Mesothelial cell of epicardium (in vitro differentiated cells): ENCODE data around the gene DPP6. TPM values are rescaled to one million over a fixed set of nuclear protein-coding genes. Genes with fewer than 3 reads are reported as not detected.

Experiments
- DNase-seq, 2 experiments: peaks; one replicate each; pipeline ENCODE4 v3.0.0; 2021; ENCODE audit warnings: low spot score in 2 of 2; ENCODE audit not compliant: unreplicated experiment in 2 of 2
- H3K27ac Mint-ChIP-seq: 2 replicates; pipeline ENCODE4 v1.8.0; 2021; ENCODE audit warnings: mixed read lengths
- H3K27me3 Mint-ChIP-seq: 2 replicates; pipeline ENCODE4 v1.8.0; 2021; ENCODE audit warnings: low read depth, mixed read lengths
- H3K36me3 Mint-ChIP-seq: 2 replicates; pipeline ENCODE4 v1.8.0; 2021; ENCODE audit warnings: mixed read lengths
- H3K4me1 Mint-ChIP-seq: 2 replicates; pipeline ENCODE4 v1.8.0; 2021; ENCODE audit warnings: mixed read lengths
- H3K4me3 Mint-ChIP-seq: 2 replicates; pipeline ENCODE4 v1.8.0; 2021; ENCODE audit warnings: mild to moderate bottlenecking, moderate library complexity, mixed read lengths
- H3K9me3 Mint-ChIP-seq: 2 replicates; pipeline ENCODE4 v1.8.0; 2021; ENCODE audit warnings: mixed read lengths
- total RNA-seq: library from RNA; stranded (reverse); gene quantifications from 3 replicates; pipeline ENCODE4 v1.2.1, GENCODE V29; 2021
- TF ChIP-seq, protein P1 (sequence below): fragments of 200-600 bp; sonication (generic); IDR thresholded peaks from one replicate; pipeline ENCODE4 v1.5.0; 2021; ENCODE audit warnings: antibody characterized with exemption; ENCODE audit not compliant: unreplicated experiment

Gene DPP6
- total RNA-seq, 1 donor from 2014 or later, result 0.09 TPM

- H3K4me1 Mint-ChIP-seq, result no peaks in the 10 kb centered on the region
- H3K9me3 Mint-ChIP-seq, result peaks cover 10% of the 10 kb centered on the region
- H3K27me3 Mint-ChIP-seq, result no peaks in the 10 kb centered on the region
- TF ChIP-seq, protein P1, sequence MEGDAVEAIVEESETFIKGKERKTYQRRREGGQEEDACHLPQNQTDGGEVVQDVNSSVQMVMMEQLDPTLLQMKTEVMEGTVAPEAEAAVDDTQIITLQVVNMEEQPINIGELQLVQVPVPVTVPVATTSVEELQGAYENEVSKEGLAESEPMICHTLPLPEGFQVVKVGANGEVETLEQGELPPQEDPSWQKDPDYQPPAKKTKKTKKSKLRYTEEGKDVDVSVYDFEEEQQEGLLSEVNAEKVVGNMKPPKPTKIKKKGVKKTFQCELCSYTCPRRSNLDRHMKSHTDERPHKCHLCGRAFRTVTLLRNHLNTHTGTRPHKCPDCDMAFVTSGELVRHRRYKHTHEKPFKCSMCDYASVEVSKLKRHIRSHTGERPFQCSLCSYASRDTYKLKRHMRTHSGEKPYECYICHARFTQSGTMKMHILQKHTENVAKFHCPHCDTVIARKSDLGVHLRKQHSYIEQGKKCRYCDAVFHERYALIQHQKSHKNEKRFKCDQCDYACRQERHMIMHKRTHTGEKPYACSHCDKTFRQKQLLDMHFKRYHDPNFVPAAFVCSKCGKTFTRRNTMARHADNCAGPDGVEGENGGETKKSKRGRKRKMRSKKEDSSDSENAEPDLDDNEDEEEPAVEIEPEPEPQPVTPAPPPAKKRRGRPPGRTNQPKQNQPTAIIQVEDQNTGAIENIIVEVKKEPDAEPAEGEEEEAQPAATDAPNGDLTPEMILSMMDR, result no peak
- no peak overlapping the region for H3K4me3 Mint-ChIP-seq
- H3K36me3 Mint-ChIP-seq, result no peaks in the 10 kb centered on the region
- H3K27ac Mint-ChIP-seq, result no peak overlapping the region
- DNase-seq, result no peak
These were observed 298.7 kb downstream of the DPP6 start for GRCh38 chr7:154350892-154351291.

GRCh38 chr7:154353355-154353767, 301.2 kb downstream of the DPP6 start:
- Mint-ChIP-seq H3K27me3 (no peaks in the 10 kb centered on the region), H3K4me3 (no peak overlapping the region), H3K4me1 (no peaks in the 10 kb centered on the region), H3K27ac (no peak overlapping the region), H3K9me3 (peaks cover 10% of the 10 kb centered on the region), H3K36me3 (no peaks in the 10 kb centered on the region)
- DNase-seq, result no peak
- TF ChIP-seq, protein P1, result no peak

GRCh38 chr7:154364170-154364569, 312.0 kb downstream of the DPP6 start:
- H3K9me3 Mint-ChIP-seq, result peaks cover 4% of the 10 kb centered on the region
- H3K36me3 Mint-ChIP-seq, result no peaks in the 10 kb centered on the region
- TF ChIP-seq, protein P1, result no peak
- no peak overlapping the region for H3K4me3 Mint-ChIP-seq
- no peaks in the 10 kb centered on the region for H3K27me3 Mint-ChIP-seq
- no peaks in the 10 kb centered on the region for H3K4me1 Mint-ChIP-seq
- no peak for DNase-seq
- H3K27ac Mint-ChIP-seq, result no peak overlapping the region

- TF ChIP-seq, protein P1, result no peak
- Mint-ChIP-seq H3K36me3 (no peaks in the 10 kb centered on the region), H3K4me1 (no peaks in the 10 kb centered on the region), H3K4me3 (no peak overlapping the region), H3K9me3 (no peaks in the 10 kb centered on the region), H3K27me3 (no peaks in the 10 kb centered on the region), H3K27ac (no peak overlapping the region)
- DNase-seq, result no peak
These were observed 319.2 kb downstream of the DPP6 start for GRCh38 chr7:154371424-154371823.

- no peaks in the 10 kb centered on the region for H3K36me3 Mint-ChIP-seq
- no peak for DNase-seq
- H3K27ac Mint-ChIP-seq, result no peak overlapping the region
- no peaks in the 10 kb centered on the region for H3K9me3 Mint-ChIP-seq
- H3K4me3 Mint-ChIP-seq, result no peak overlapping the region
- H3K4me1 Mint-ChIP-seq, result no peaks in the 10 kb centered on the region
- TF ChIP-seq, protein P1, result no peak
- no peaks in the 10 kb centered on the region for H3K27me3 Mint-ChIP-seq
These were observed 319.9 kb downstream of the DPP6 start for GRCh38 chr7:154372011-154372601.

GRCh38 chr7:154373956-154374355, 321.8 kb downstream of the DPP6 start:
- Mint-ChIP-seq H3K36me3 (no peaks in the 10 kb centered on the region), H3K27me3 (no peaks in the 10 kb centered on the region), H3K4me3 (no peak overlapping the region), H3K4me1 (no peaks in the 10 kb centered on the region), H3K27ac (no peak overlapping the region), H3K9me3 (no peaks in the 10 kb centered on the region)
- no peak for DNase-seq
- TF ChIP-seq, protein P1, result no peak
